ENCODE measurements around the gene NDUFS4.

The NDUFS4 gene

DNA sequence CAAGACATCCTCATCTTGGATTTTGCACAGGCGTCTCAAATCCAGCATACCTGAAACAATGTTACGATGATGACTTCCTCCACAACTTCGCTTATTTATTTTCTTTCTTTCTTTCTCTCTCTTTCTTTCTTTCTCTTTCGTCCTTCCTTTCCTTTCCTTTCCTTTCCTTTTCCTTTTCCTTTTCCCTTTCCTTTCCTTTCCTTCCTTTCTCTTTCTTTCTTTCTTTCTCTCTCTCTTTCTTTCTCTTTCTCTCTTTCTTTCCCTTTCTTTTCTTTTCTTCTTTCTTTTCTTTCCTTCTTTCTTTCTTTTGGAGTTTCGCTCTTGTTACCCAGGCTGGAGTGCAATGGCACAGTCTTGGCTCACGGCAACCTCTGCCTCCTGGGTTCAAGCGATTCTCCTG lies 20.1 kb downstream of the NDUFS4 start:
- TF ChIP-seq, protein P1, sequence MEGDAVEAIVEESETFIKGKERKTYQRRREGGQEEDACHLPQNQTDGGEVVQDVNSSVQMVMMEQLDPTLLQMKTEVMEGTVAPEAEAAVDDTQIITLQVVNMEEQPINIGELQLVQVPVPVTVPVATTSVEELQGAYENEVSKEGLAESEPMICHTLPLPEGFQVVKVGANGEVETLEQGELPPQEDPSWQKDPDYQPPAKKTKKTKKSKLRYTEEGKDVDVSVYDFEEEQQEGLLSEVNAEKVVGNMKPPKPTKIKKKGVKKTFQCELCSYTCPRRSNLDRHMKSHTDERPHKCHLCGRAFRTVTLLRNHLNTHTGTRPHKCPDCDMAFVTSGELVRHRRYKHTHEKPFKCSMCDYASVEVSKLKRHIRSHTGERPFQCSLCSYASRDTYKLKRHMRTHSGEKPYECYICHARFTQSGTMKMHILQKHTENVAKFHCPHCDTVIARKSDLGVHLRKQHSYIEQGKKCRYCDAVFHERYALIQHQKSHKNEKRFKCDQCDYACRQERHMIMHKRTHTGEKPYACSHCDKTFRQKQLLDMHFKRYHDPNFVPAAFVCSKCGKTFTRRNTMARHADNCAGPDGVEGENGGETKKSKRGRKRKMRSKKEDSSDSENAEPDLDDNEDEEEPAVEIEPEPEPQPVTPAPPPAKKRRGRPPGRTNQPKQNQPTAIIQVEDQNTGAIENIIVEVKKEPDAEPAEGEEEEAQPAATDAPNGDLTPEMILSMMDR (IDR thresholded peaks at IDR 0.05; ENCODE audit: low read length, missing control alignments): no peak
- H3K4me3 ChIP-seq (replicated peaks; ENCODE audit: low read depth, low read length): no peak overlapping the region

DNA sequence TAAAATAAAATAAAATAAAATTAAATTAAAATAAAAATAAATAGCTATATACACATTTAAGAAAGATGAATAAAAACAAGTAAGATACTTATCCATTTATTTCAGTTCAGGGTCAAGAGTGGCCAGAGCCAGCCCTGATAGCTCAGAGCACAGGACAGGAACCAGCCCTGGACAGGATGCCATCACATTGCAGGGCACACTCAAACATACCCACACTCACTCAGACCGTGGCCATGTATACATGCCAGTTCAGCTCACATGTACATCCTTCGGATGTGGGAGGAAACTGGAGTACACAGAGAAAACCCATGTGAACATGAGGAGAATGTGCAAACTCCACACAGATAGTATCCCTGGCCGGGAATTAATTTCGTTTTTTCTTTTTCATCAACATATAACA lies 21.8 kb downstream of the NDUFS4 start:
- H3K4me3 ChIP-seq (replicated peaks; ENCODE audit: low read depth, low read length): no peak overlapping the region
- TF ChIP-seq, protein P1 (IDR thresholded peaks at IDR 0.05; ENCODE audit: low read length, missing control alignments): no peak
- DNase-seq (ENCODE audit: low read depth): no peak

More for the DNA sequence above, 20.1 kb downstream of the NDUFS4 start:
- no peak for DNase-seq (ENCODE audit: low read depth)

DNA sequence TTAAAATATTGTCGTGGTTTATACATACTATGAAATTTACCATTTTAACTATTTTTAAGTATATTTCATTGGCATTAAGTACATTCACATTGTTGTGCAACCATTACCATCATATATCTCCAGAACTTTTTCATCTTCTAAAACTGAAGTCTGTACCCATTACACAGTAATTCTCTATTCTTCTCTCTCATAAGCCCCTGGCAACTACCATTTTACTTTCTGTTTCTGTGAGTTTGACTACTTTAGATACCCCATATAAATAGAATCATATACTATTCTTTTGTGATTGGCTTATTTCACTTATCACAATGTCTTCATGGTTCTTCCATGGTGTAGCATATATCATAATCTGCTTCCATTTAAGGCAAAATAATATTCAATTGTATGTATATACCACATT lies 30.3 kb downstream of the NDUFS4 start:
- no peak for DNase-seq (ENCODE audit: low read depth)
- TF ChIP-seq, protein P1 (IDR thresholded peaks at IDR 0.05; ENCODE audit: low read length, missing control alignments): no peak

DNA sequence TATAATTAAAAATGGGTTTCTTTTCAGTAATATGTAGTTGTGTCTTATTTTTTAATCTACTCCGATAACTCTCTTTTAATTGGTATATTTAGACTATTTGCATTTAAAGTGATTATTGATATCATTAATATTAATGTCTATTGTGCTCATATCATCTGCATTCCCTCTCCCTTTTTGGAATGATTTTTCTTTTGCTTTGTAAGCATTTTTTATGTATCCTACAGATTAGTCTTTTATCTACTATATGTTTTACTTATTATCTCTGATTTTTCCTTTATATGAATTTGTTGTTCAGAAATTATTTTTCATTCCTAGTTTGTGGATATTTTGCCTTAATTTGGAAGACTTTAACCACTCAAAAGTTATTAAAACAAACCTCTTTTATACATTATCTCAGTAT lies 34.0 kb downstream of the NDUFS4 start:
- no peak overlapping the region for H3K4me3 ChIP-seq (replicated peaks; ENCODE audit: low read depth, low read length)
- TF ChIP-seq, protein P1 (IDR thresholded peaks at IDR 0.05; ENCODE audit: low read length, missing control alignments): no peak
- DNase-seq (ENCODE audit: low read depth): no peak

More for the DNA sequence above, 30.3 kb downstream of the NDUFS4 start:
- H3K4me3 ChIP-seq (replicated peaks; ENCODE audit: low read depth, low read length): no peak overlapping the region

DNA sequence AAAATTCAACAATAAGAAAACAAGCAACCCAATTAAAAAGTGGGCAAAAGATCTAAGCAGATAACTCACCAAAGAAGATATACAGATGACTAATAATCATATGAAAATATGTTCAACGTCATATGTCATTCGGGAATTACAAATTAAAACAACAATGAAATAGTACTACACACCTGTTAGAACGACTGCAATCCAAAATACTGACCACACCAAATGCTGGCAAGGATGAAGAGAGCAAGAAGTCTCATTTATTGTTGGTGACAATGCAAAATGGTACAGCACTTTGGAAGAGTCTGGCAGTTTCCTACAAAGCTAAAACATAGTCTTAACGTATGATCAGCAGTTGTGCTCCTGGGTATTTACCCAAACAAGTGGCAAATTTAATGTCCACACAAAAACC lies 37.5 kb downstream of the NDUFS4 start:
- DNase-seq (ENCODE audit: low read depth): no peak
- H3K4me3 ChIP-seq (replicated peaks; ENCODE audit: low read depth, low read length): no peak overlapping the region
- TF ChIP-seq, protein P1 (IDR thresholded peaks at IDR 0.05; ENCODE audit: low read length, missing control alignments): no peak

DNA sequence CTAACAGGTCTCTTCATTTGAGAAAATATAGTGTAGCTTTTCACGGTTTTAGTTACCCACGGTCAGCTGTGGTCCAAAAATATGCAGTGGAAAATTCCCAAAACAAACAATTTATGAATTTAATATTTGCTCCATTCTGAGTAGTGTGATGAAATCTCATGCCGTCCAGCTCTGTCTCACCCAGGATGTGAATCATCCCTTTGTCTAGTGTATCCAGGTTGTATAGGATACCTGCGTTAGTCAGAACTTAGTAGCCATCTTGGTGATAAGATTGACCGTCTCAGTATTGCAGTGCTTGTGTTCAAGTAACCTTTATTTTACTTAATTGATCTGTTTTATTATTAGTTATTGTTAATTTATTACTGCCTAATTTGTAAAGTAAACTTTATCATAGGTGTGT lies 41.1 kb downstream of the NDUFS4 start:
- DNase-seq (ENCODE audit: low read depth): peak; percentile 77
- H3K4me3 ChIP-seq (replicated peaks; ENCODE audit: low read depth, low read length): no peak overlapping the region
- TF ChIP-seq, protein P1 (IDR thresholded peaks at IDR 0.05; ENCODE audit: low read length, missing control alignments): no peak

DNA sequence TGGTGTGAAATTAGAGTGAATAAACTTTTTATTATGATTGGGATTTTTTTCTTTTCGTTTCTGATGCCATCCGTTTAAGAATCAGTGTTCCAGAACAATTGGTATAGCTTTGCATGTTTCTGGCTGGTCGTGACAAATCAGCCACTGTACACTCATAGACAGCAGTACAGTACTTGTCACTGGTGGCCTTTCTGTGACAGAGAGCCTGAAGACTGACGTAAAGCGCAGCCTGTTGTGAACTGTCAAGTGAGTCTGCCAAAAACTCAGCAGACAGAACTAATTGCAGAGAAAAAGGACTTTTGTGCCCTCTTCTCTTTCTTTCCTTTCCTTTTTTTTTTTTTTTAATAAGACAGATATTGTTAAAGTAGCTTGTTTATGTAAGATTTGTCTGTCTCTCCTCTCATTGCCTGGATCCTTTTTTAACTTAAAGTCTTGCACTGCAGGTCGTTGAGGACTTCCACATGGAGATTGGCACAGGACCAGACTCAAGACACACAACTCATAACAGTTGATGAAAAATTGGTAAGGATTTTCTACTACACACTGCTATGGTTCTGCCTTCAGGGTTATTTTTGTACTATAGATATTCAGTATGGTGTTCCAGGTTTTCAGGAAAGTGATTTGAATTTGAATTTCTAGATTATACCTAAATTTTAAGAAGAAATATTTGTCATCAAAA lies 42.7 kb downstream of the NDUFS4 start:
- no peak overlapping the region for H3K4me3 ChIP-seq (replicated peaks; ENCODE audit: low read depth, low read length)
- DNase-seq (ENCODE audit: low read depth): peak; percentile 57
- TF ChIP-seq, protein P1 (IDR thresholded peaks at IDR 0.05; ENCODE audit: low read length, missing control alignments): no peak
